Measurements from ENCODE around the gene NT5C2.
"Not testable (repeated sequence)": the region's sequence is repeated elsewhere in the genome, so short reads cannot be mapped to it uniquely, and the experiment has no call there.

GRCh38 chr10:103167554-103167953, 25.5 kb downstream of the NT5C2 start:
- TF ChIP-seq POLR2A, CTCF (IDR thresholded peaks at IDR 0.05): not testable (repeated sequence)

Data from testis (tissue), 2 donors.